GM18511 (cell line): ENCODE measurements around the gene DHRS3.

ENCODE experiments used
- ATAC-seq: cut with Tn5 transposase; IDR thresholded peaks from one replicate; pipeline ENCODE4 v1.9.1; 2021; ENCODE audit warnings: mild to moderate bottlenecking, moderate library complexity; ENCODE audit not compliant: unreplicated experiment

The DHRS3 gene

GRCh38 chr1:12556368-12556930, 61.6 kb downstream of the DHRS3 start:
- no peak for ATAC-seq

GRCh38 chr1:12555411-12556367, 62.3 kb downstream of the DHRS3 start:
- ATAC-seq: no peak

GRCh38 chr1:12554521-12555305, 63.3 kb downstream of the DHRS3 start:
- ATAC-seq: no peak

- ATAC-seq: no peak
Observed at GRCh38 chr1:12553963-12554362, 64.0 kb downstream of the DHRS3 start.

- ATAC-seq: no peak
Observed at GRCh38 chr1:12552951-12553921, 64.8 kb downstream of the DHRS3 start.

GRCh38 chr1:12552111-12552888, 65.7 kb downstream of the DHRS3 start:
- no peak for ATAC-seq

GRCh38 chr1:12551584-12551983, 66.4 kb downstream of the DHRS3 start:
- ATAC-seq: no peak

GRCh38 chr1:12549460-12550349, 68.3 kb downstream of the DHRS3 start:
- no peak for ATAC-seq

- ATAC-seq: no peak
Observed at GRCh38 chr1:12548973-12549459, 69.0 kb downstream of the DHRS3 start.

- no peak for ATAC-seq
Observed at GRCh38 chr1:12548279-12548972, 69.6 kb downstream of the DHRS3 start.

GRCh38 chr1:12547586-12548225, 70.3 kb downstream of the DHRS3 start:
- ATAC-seq: no peak

- no peak for ATAC-seq
Observed at GRCh38 chr1:12546771-12547585, 71.0 kb downstream of the DHRS3 start.

GRCh38 chr1:12544992-12545391, 73.0 kb downstream of the DHRS3 start:
- ATAC-seq: no peak

GRCh38 chr1:12544357-12544756, 73.7 kb downstream of the DHRS3 start:
- no peak for ATAC-seq

GRCh38 chr1:12543740-12544154, 74.3 kb downstream of the DHRS3 start:
- no peak for ATAC-seq
